Measurements from ENCODE around the gene RAB19.

GRCh38 chr7:140455743-140456142 is 51.9 kb downstream of the RAB19 start:
- no peak for TF ChIP-seq PHF8 (conservative IDR thresholded peaks at IDR 0.05; ENCODE audit: low read depth, low read length)
- no peak for TF ChIP-seq RAD21 (IDR thresholded peaks at IDR 0.05 in 1 of 2, conservative IDR thresholded peaks at IDR 0.05 in 1 of 2; ENCODE audit: low read depth in 2 of 2, low read length in 2 of 2)
- TF ChIP-seq CTBP2 (IDR thresholded peaks at IDR 0.05; ENCODE audit: borderline replicate concordance, insufficient read depth, insufficient read length, low read length) = no peak
- TF ChIP-seq USF2 (IDR thresholded peaks at IDR 0.05; ENCODE audit: low read length) = peak; percentile 47; the same call in 1 of the 2 replicates

All from H1 (cell line).